PFSK-1 (cell line): Measurements from ENCODE around the gene BUB1B.

Experiments used
- FOXP2 ChIP-seq: optimal IDR thresholded peaks from 2 replicates; pipeline ENCODE3; 2011; ENCODE audit warnings: borderline replicate concordance, control low read depth, inconsistent platforms; ENCODE audit not compliant: insufficient read depth; ENCODE audit errors: extremely low read length, extremely low read depth
- POLR2AphosphoS5 ChIP-seq: IDR thresholded peaks from 2 replicates; pipeline ENCODE4 v1.6.1; 2012; ENCODE audit warnings: low read depth, mild to moderate bottlenecking, control low read depth, low read length, moderate library complexity
- SIN3A ChIP-seq: IDR thresholded peaks from 2 replicates; pipeline ENCODE4 v1.6.1; 2012; ENCODE audit warnings: mild to moderate bottlenecking, low read length, moderate library complexity, borderline replicate concordance; ENCODE audit not compliant: insufficient read depth
- TAF1 ChIP-seq: IDR thresholded peaks from 2 replicates; pipeline ENCODE4 v1.6.1; 2012; ENCODE audit warnings: low read length, control low read depth, borderline replicate concordance; ENCODE audit not compliant: insufficient read depth
- TF ChIP-seq, protein P1 (sequence below), 2 experiments: IDR thresholded peaks; 2 replicates each; pipeline versions ENCODE4 v1.6.1 to v1.8.0; 2011 to 2012; ENCODE audit warnings: low read depth in 2 of 2, low read length in 2 of 2, control low read depth in 1 of 2, inconsistent platforms in 1 of 2, mild to moderate bottlenecking in 1 of 2, moderate library complexity in 1 of 2; ENCODE audit not compliant: insufficient read depth in 1 of 2

BUB1B gene

DNA sequence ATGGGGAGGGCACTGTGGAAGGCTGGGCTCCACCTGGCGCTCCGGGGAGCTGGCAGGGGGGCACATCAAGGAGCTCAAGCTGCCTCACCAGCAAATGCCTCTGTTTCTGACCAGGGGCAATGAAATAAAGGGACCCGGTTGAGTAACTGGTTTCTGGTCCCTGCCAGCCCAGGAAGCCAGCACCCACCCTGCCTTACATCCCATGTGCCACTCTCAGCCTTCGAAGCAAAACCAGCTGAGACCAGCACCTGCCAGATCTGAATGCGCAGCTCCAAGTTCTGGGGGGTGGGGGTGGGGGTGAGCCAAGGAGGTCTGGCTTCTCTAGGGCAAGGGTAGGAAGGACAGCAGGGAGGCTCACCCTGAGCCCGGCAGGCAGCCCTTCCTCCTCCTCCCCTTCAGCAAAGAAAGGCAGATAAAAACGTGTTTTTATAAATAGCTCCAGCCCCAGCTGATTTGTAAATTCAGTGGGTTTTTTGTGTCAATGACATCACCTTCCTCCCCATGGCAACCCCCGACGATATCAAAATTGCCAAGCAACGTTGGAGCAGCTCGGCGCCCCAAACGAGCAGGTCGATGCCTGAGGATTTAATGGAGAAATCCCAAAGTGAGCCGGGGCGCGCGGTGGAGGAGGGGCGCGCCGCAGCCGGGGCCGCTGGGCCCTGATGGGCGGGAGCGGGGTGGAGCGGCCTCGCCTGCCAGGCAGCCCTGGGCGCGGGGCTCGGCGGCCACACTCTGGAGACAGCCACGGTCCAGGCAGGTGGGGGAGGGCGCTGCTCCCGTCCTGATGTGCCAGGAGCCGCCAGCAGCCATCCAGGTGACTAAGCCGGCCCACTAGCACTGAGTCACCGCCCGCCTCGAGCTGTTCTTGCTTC, 77.9 kb downstream of the BUB1B start, which contains the start of gene PAK6:
Gene PAK6 (plus strand): TSS at position 532 of the 872 bp plus-strand sequence. CDS start 25,723 bp downstream, outside the sequence.
- TF ChIP-seq FOXP2 (no peak), POLR2AphosphoS5 (no peak), TAF1 (no peak), SIN3A (no peak)
- TF ChIP-seq, protein P1, sequence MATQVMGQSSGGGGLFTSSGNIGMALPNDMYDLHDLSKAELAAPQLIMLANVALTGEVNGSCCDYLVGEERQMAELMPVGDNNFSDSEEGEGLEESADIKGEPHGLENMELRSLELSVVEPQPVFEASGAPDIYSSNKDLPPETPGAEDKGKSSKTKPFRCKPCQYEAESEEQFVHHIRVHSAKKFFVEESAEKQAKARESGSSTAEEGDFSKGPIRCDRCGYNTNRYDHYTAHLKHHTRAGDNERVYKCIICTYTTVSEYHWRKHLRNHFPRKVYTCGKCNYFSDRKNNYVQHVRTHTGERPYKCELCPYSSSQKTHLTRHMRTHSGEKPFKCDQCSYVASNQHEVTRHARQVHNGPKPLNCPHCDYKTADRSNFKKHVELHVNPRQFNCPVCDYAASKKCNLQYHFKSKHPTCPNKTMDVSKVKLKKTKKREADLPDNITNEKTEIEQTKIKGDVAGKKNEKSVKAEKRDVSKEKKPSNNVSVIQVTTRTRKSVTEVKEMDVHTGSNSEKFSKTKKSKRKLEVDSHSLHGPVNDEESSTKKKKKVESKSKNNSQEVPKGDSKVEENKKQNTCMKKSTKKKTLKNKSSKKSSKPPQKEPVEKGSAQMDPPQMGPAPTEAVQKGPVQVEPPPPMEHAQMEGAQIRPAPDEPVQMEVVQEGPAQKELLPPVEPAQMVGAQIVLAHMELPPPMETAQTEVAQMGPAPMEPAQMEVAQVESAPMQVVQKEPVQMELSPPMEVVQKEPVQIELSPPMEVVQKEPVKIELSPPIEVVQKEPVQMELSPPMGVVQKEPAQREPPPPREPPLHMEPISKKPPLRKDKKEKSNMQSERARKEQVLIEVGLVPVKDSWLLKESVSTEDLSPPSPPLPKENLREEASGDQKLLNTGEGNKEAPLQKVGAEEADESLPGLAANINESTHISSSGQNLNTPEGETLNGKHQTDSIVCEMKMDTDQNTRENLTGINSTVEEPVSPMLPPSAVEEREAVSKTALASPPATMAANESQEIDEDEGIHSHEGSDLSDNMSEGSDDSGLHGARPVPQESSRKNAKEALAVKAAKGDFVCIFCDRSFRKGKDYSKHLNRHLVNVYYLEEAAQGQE (IDR thresholded peaks at IDR 0.05; ENCODE audit: insufficient read depth in 1 of 2, low read depth in 2 of 2, low read length in 2 of 2): no peak

DNA sequence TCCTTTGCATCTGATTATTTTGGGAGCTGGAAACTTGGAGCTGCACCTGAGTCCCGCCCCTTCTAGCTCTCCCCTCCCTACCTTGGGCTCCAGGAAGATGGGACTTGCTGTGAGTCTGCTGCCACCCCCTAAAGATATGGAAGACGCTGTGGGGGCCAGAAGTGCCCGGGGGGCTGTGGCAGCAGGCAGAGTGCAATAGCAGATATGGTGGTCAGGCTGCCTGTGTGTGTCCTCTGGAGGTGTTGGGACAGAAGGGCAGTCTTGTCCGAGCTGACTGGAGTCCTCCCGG, 78.5 kb downstream of the BUB1B start:
- TF ChIP-seq SIN3A (no peak), TAF1 (no peak), POLR2AphosphoS5 (no peak), FOXP2 (no peak)
- TF ChIP-seq, protein P1 (IDR thresholded peaks at IDR 0.05; ENCODE audit: insufficient read depth in 1 of 2, low read depth in 2 of 2, low read length in 2 of 2): no peak

DNA sequence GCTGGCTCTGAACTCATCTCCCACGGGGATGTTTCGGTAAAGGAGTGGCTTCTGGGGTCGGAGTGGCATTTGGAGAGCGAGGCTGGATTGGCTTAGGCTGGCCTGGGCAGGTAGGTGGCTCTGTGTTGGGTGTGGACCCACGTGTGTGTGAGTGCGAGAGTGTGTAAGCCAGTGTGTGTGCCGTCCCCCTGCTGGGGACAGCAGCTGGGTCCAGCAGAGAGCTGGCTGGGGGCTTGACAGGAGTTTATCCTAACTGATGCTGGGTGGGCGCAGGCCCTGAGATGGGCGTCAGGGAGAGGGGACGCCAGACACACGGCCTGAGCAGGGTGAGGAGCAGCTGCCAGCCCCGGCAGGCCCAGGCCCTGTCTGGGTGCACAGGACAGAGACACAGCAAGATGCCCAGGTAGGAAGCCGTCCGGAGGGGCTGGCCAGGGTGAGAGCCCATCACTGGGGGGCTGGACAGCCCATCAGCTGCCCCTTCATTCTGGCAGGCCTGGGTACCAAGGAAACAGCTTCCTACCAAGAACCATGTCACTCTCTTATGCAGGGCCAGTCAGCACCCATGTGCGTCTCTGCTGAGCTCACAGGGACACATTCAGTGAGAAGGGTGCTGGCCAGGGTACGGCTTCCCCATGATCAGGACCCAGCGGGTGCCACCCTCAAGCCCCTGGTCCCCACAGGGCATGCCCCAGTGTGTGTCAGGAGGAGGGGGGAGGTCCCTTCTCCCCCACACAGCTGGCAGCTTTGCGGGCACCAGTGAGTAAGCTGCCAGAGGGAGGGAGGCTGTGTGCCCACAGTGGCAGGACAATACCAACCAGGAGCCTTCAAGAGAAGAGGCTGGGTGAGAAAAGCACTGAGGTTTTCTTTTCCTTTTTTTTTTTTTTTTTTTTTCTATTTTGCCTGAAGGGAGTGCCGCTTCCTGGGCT, 79.1 kb downstream of the BUB1B start:
- TF ChIP-seq, protein P1 (IDR thresholded peaks at IDR 0.05; ENCODE audit: insufficient read depth in 1 of 2, low read depth in 2 of 2, low read length in 2 of 2): no peak
- TF ChIP-seq FOXP2 (no peak), POLR2AphosphoS5 (no peak), SIN3A (no peak), TAF1 (no peak)

DNA sequence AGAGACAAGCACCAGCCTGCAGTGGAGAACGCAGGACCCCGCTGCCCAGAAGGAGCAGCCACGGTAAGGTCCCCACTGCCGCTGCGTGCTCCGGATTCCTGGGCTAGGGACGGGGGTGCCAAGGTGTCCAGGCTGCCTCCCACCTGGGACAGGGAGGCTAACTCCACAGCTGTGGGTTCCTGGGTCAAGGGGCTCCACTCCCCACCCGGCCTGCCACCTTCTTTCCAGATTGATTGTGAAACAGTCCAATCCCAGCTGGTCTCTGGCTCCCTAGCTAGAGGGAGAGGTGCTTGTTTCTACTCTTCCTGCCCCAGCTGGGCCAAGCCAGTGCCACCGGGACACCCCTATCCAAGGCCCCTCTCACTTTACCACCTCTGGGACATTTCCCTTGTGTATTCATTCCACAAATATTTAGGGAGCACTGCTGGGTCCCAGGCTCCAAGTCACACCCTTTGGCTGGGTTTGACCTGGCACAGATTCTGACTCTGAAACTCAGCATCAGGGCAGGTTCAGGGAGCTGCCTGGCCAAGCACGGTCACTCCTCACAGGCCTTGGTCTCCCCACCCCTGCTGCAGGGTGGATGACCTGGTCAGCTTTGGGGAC, 79.9 kb downstream of the BUB1B start:
- TF ChIP-seq SIN3A (no peak), POLR2AphosphoS5 (no peak), TAF1 (no peak), FOXP2 (no peak)
- TF ChIP-seq, protein P1 (IDR thresholded peaks at IDR 0.05; ENCODE audit: insufficient read depth in 1 of 2, low read depth in 2 of 2, low read length in 2 of 2): no peak
